SW480 (cell line): ENCODE data around the gene KRTAP20-2.

Source experiments
- DNase-seq: peaks from one replicate; pipeline ENCODE4 v3.0.0-alpha.2; 2016; ENCODE audit warnings: low spot score

Gene KRTAP20-2

DNA sequence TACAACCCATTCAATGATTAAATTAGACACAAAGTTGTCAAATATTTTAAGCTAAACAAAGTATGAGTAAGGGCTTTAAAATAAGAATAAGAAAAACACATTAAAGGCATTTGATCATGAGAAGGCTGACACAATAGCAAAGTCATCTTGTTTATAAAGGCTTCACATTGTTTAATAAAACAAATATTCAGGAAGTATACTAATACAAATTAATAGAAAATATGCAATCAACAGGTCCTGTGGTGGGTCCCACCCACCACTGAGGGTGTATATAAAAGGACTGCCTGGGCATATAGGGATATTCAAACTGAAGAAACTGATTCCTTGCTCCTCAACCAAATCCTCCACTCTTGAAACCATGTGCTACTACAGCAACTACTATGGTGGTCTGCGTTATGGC is at the start of gene KRTAP20-2:
Gene KRTAP20-2, plus strand, starts transcription at position 301 of the 400 bp plus-strand sequence. Its CDS starts 58 bp downstream, at position 359.
- DNase-seq: no peak

DNA sequence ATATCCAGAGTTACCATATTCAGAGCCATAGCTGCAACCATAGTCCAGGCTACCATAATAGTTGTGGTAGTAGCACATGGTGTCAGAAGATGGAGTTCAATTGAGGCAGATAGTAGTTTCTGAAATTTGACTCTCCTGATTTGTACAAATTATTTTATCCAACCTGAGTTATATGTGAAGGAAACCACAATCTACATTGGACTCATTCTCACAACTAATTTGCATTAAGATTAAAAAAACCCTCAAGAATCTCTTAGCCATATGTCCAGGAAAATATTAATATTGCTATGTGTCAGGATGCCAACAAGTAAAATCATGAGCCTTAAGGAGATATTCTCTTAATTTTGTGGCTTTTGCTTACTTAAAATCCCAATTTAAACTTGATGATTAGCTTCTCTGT is 44.7 kb upstream of the KRTAP20-2 start, which contains the start of gene KRTAP22-2:
Gene KRTAP22-2, minus strand, starts transcription at position 101 of the 400 bp plus-strand sequence.
- DNase-seq: no peak

DNA sequence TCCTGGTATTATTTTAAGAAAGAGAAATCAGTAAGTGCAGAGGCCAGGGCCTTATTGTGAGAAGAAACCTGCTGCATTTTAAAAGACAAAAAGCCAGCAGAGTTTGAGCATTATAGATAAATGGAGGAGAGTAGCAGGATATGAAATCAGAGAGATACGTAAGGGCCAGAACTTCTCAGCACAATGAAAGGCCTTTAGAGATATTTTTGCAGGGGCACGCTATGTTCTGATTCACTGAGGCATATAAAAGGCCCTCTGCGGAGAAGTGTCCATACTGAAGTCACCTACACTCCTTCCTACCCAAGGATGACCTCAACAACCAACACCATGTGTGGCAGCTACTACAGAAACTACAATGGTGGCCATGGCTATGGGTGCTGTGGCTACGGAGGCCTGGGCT is 42.9 kb upstream of the KRTAP20-2 start, which contains the start of gene KRTAP6-3:
Gene KRTAP6-3, plus strand, starts transcription at position 301 of the 400 bp plus-strand sequence. Its CDS starts 6 bp downstream, at position 307.
- no peak for DNase-seq

DNA sequence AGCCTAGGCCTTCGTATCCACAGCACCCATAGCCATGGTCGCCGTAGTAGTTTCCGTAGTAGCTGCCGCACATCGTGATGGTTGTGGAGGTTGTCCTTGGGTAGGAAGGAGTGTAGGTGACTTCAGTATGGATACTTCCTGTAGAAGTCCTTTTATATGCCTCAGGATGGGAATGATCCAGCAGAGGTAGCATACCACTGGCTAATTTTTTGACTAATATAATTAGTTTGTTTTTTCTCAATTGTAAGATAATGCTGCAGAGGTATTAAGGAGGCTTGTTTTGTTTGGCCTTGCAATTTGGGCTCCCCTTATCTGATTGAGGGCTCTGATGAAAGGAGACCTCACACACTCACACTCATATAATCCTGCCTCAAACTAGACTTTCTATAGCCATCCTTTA is 36.2 kb upstream of the KRTAP20-2 start, which contains the start of gene KRTAP6-2:
Gene KRTAP6-2, minus strand, starts transcription at position 101 of the 400 bp plus-strand sequence. Its CDS starts 28 bp downstream, at position 73.
- DNase-seq: no peak

DNA sequence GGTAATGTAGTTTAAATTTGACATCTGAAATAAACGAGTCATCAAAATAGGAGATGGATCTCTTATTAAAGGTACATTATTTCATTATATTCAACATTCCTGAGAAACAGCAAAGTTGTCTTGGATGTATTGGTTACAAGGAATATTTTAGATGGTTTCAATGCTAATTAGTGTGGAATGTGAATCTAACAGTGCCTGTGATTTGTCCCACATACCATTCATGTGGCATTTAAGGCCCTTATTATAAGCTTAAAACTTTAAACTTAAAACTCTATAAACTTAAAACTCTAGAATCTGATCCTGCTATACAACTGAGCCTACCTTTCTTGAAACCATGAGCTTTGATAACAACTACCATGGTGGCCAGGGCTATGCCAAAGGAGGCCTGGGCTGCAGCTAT is 34.2 kb upstream of the KRTAP20-2 start, which contains the start of gene KRTAP22-1:
Gene KRTAP22-1, plus strand, starts transcription at position 301 of the 400 bp plus-strand sequence.
- DNase-seq: no peak

DNA sequence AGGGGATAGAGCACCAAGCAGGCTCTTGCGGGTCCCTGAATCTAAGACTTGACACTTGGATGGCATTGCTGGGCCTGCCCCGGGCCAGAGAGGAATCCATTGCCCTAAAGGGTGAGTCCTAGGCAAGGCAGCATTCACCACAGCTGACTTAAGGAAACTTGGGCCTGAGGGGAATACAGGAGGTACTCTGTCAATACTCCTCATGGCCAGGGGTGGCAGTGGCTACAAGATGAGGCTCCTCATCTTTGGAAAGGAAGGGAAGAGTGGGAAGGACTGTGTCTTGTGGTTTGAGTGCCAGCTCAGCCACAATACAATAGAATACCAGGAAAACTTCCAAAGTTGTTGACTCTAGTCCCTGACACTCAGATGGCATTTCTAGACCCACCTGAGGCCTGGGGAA is 29.0 kb upstream of the KRTAP20-2 start:
- DNase-seq: no peak

DNA sequence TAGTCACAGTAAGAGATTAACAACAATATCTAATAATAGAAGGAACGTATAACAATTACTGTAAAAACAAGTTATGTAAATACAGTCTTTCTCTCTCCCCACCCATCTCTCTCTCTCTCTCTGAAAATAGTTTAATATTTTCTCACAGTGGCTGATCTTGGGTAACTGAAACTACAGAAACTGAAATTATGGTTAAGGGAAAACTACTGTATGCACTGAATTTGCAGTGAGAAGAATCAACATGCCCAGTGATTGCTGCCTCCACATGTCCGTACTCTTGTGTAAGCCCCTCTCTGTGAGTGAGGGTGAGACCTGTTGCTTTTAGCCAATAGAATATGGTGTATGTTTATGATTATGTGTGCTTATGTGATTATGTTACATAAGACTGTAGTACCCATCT is 22.9 kb upstream of the KRTAP20-2 start:
- no peak for DNase-seq

DNA sequence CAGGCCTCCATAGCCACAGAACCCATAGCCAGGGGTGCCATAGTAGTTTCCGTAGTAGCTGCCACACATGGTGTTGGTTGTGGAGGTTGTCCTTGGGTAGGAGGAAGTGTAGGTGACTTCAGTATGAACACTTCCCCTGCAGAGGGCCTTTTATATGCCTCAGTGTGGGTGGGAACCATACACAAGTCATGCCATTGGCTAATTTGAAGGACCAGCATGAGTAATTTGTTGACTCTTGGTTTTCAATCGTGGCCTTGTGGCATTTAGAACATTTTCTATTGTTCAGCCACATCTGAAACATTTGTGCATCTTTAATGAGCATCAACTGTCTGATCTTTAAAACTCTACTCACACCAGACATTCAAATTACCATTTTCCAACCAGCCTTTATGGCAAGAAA is 21.2 kb upstream of the KRTAP20-2 start, which contains the start of gene KRTAP6-1:
Gene KRTAP6-1, minus strand, starts transcription at position 95 of the 400 bp plus-strand sequence. Its CDS starts 26 bp downstream, at position 69.
- peak; percentile 52 for DNase-seq

DNA sequence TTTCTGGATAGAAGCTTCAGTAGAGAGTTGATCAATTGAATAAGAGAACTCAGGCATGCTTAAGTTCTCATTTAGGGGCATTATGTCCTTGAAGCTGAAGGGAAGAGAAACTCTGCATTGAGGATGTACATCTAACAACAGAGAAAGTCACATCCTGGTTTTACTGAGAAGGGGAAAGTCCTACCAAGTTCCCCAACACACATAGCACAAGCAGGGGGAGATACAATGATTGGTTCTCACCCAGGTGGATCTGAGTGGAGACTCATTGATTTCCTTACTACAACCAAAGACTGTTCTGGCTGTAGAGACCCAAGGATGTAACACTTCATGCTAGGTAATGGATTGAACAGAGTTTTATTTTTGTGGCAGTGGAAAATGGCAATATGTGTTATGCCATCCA is 19.8 kb upstream of the KRTAP20-2 start:
- no peak for DNase-seq

DNA sequence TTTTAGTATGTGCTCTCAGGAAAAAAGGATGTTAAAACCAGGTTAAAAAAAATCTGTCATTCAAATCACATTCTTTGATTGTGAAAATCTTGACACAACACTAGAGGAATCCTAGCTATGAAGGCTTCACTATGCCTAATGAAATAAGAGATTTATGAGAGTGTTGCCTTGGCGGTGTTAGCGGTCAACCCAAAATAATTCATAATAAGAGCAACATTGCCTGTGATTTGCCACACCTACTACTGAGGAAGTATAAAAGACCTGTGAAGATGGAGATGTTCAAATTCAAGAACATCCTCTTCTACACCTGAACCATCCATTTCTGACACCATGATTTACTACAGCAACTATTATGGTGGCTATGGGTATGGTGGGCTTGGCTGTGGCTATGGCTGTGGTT is 18.9 kb upstream of the KRTAP20-2 start, which contains the start of gene KRTAP20-1:
Gene KRTAP20-1, plus strand, starts transcription at position 301 of the 400 bp plus-strand sequence. Its CDS starts 30 bp downstream, at position 331.
- no peak for DNase-seq

DNA sequence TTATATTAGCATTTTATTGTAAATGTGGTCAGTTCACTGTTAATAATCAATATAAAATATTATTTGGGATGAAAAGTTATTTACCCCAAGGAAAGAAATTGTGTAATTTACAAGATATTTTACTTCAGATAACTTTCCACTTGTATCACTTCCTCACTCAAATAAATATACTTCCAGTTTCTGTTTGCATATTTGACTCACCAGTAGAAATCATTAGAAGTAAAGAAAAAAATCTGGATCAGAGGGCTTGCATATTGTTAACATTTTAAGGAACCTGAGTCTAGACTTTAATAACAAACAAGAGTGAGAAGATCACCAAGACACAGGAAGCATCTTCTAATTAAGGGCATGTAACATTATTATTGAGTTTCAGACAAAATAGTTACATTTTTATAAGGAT is 14.9 kb upstream of the KRTAP20-2 start:
- no peak for DNase-seq

DNA sequence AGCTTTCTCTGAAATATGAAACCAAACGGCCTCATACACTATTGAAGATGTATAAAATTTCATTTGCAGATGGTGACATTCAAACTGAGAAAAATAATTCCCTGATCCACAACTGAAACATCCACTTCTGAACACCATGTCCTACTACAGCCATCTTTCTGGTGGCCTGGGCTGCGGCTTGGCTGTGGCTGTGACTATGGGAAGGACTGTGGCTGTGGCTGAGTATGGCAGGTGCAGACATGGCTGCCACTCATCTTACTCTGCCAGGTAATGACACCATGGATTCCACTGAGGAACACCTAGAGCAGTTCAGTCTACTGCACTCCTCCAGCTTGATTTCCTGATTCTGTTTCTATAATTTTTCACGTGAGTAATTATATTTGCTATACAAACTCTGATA is 14.5 kb upstream of the KRTAP20-2 start, which contains the start of gene KRTAP20-4:
Gene KRTAP20-4, plus strand, starts transcription at position 106 of the 400 bp plus-strand sequence.
- DNase-seq: no peak

DNA sequence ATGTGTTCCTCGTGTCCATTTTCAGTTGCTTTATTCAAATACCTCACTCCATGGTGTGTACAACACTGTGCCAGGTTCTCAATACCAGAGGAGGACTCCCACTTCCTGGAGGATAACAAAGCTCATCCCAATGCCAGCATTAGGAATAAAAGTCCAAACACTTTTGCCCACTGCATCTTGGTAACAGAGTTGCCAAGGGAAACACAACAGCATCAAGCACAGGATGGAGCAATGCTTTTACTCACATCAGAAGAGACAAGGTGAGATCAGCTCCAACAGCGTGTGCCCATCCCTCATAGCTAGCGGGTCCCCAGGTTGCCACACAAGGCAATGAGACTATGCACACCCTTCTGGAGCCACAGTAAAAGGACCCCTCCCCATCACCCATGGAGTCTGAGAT is 11.6 kb upstream of the KRTAP20-2 start:
- DNase-seq: no peak

DNA sequence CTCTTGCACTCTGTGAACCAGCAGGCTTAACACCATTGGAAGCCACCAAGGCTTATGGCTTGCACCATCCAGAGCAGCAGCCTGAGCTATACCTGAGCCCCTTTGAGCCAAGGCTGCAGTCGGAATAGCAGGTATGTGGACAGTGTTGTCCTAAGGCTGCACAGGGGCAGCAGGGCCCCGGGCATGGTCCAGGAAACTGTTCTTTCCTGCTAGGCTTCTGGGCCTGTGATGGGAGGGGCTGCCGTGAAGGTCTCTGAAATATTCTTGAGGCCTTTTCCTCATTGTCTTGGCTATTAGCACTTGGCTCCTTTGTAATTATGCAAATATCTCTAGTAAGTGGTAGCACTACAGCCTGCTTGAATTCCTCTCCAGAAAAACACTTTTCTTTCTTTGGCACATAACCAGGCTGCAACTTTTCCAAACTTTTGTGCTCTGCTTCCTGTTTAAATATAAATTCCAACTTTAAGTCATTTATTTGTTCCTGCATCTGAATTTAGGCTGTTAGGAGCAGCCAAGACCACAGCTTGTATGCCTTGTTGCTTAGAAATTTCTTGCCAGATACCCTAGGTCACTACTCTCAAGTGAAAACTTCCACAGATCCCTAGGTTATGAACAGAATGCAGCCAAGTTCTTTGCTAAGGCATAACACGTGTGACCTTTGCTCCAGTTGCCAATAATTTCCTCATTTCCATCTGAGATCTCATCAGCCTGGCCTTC is 9.4 kb upstream of the KRTAP20-2 start:
- DNase-seq: no peak

DNA sequence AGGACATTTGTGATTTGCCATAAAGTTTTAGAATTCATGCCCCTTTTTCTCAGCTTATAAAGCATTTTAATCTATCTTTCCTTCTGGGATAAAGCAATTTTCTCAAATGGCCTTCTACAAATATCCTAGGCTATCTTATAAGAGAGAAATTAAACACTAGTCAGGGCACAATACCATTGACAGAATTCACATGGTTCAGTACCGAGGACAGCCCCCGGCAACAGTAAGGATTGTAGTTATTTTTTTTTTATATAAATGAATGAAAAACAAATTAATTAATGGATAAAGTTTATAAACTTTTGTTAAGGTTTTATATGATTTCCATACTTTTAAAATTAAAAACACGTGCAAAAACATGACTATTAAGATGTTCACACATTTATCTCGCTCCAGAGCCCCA is 6.9 kb upstream of the KRTAP20-2 start:
- DNase-seq: no peak

DNA sequence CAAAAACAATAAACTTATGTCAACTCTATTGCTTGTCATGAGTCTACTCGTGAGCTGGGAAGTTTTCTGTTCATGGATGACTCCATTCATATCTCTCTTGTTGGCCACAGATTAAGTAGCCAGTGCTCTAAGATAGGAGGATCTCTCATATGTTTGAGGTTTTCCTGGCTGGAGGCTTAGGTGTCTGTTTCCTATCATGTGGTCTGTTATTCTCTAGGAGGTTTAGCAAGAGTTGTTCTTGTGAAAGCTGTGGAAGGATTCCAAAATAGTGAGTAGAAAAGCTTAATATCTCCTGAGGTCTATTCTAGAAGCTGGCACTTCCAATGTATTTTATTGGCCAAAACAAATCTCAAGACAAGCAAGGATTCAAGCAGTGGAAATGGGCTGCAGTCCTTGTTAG is 5.8 kb upstream of the KRTAP20-2 start:
- DNase-seq: no peak

DNA sequence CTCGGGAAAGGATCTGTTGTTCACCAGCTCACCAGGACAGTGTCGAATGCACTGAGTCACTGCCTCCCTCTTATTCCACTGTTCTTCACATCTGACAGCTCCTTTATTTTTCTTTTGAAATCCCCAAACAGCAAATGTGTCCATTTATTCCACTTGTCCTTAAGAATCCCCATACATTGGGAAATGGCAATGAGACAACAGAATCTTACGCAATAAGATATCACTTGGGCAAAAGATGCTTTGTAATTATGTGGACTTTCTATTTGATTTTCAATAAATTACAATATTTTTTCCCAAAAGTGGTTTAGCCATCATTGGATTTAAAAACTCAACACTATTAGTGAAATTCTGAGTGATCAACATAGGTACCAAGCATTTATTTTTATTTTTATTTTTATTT is 3.7 kb downstream of the KRTAP20-2 start:
- DNase-seq: no peak

DNA sequence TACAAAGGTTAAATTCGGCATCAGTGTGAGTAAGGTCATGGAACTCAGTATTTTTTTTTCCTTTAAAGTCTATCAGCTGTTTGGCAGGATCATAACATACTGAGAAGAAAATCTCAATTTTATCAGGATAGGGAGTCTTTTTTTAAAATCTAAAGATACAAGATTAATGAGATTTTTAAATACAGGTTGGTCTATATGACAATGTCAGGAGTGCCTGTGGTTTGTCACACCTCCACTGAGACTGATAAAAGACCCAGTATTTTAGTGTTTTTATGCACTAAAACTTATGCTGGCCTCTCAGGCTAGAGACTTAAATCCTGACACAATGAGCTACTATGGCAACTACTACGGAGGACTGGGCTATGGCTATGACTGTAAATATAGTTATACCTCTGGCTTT is 7.6 kb downstream of the KRTAP20-2 start, which contains the start of gene KRTAP20-3:
Gene KRTAP20-3, plus strand, starts transcription at position 301 of the 400 bp plus-strand sequence.
- no peak for DNase-seq

DNA sequence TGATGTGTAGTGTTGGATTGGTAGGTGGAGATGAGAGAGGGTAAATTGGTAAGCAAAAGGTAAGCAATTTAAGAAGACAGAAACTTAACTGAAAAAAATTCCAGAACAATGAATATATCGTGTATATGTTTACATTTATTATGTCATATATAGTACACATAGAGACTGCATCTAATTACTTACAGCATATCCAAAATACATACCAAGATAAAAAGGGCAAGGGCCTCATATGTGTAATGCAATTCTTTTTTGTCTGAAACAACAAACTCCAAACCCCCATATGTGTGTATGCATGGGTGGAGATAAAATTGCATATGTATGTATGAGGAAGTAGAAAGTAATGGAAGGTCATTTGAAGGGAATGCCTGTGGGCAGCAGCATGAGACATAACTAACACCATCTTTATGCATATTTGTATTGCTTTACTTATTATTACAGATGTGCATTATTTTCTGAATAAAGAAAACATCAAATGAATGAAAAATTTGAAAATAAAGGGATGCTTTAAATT is 12.0 kb downstream of the KRTAP20-2 start:
- DNase-seq: no peak

DNA sequence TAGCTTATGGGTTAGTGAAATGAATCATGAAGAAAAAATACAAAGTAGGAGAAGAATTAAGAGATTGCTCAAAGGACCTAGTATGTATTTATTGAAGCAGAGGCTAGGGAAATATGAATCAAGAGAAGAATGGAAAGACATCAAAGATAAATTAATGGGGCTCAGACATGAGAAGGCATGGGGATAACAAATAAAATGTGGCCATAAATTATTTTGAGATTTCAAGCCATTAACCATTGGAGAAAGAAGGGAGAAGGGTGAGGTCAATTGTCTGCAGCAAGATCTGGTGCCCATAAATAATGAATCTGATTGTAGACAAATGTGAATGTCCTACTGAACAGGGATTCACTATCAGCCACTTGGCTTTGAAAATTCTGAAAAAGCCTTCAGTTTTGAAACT is 17.9 kb downstream of the KRTAP20-2 start:
- no peak for DNase-seq

DNA sequence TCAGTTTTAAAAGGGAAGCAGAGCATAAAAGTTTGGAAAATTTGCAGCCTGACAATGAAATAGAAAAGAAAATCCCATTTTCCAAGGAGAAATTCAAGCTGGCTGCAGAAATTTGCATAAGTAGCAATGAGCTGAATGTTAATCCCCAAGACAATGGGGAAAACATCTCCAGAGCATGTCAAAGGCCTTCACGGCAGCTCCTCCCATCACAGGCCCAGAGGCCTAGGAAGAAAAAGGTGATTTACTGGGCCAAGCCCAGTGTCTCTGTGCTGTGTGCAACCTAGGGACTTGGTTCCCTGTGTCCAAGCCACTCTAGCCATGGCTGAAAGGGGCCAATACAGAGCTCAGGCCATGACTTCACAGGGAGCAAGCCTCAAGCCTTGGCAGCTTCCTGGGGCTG is 33.8 kb downstream of the KRTAP20-2 start:
- no peak for DNase-seq

DNA sequence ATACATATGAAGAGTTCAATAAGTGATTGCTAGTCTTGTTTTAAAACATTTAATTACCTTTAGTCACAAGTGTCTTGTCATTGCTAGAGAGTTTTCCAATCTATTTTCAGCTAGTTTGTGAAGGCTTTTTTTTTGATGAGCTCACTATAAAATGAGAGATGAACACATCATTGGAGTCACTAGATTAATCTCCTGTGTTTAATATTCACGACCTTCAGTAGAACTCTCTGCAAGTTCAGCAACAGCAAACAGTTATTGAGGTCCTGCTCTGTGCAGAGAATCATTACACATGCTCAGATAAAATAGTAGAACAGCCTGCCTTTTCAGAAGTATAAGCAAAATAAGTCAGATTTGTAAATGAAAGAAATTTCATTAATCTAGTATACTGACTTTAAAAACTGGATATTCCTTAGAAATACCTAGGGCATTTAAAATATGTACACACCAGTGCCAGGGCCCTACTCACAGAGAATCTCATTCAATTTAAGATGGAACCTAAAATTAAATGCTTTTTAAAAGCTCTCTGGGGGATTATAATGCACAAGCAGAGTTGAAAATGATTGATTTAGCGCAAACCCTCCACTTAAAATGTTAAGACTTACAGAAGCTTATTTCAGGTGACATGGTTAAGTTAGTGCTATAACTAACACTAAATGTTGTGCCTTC is 38.1 kb downstream of the KRTAP20-2 start:
- no peak for DNase-seq
